Epithelial cell of proximal tubule (primary cell): ENCODE results near the gene TUG1. TPM values are rescaled to one million over a fixed set of nuclear protein-coding genes. Genes with fewer than 3 reads are reported as not detected.

Experiments
- DNase-seq: peaks from one replicate; pipeline ENCODE4 v3.0.0-alpha.2; 2011; ENCODE audit warnings: low read depth
- H3K4me3 ChIP-seq: 2 replicates; pipeline ENCODE4 v1.5.1; 2011; ENCODE audit warnings: low read depth, mild to moderate bottlenecking, low read length
- total RNA-seq: library from RNA; depleted of rRNA; stranded (reverse); fragments of >200 nt; gene quantifications from 2 replicates; pipeline ENCODE4 v1.2.3, GENCODE V29; 2015
- TF ChIP-seq, protein P1 (sequence below): conservative IDR thresholded peaks from 2 replicates; pipeline ENCODE4 v1.5.1; 2012; ENCODE audit warnings: low read depth, mild to moderate bottlenecking, low read length

Gene TUG1
- total RNA-seq, 1 donor from 2014 or later: 29.8 TPM

- TF ChIP-seq, protein P1, sequence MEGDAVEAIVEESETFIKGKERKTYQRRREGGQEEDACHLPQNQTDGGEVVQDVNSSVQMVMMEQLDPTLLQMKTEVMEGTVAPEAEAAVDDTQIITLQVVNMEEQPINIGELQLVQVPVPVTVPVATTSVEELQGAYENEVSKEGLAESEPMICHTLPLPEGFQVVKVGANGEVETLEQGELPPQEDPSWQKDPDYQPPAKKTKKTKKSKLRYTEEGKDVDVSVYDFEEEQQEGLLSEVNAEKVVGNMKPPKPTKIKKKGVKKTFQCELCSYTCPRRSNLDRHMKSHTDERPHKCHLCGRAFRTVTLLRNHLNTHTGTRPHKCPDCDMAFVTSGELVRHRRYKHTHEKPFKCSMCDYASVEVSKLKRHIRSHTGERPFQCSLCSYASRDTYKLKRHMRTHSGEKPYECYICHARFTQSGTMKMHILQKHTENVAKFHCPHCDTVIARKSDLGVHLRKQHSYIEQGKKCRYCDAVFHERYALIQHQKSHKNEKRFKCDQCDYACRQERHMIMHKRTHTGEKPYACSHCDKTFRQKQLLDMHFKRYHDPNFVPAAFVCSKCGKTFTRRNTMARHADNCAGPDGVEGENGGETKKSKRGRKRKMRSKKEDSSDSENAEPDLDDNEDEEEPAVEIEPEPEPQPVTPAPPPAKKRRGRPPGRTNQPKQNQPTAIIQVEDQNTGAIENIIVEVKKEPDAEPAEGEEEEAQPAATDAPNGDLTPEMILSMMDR: no peak
- DNase-seq: no peak
- H3K4me3 ChIP-seq: no peak overlapping the region
Measured at GRCh38 chr22:30982512-30982911, 13.4 kb downstream of the TUG1 start.

DNA sequence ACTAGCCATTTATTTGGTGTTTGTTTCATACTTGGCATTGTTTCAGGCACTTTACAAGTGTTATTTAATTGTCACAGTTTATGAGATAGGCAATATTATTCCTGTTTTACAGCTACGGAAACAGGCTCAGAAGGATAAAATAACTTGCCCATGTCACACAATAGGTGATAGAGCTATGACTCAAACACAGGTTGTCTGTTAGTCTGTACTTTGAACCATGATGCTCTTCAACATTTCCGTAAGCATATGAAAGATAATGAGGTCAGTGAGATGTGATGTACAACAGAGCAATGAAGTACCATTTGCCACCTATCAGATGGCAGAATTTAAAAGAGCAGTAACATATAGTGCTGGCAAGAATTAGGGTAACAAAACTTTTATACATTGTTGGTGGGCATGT, 15.3 kb downstream of the TUG1 start:
- H3K4me3 ChIP-seq: no peak overlapping the region
- no peak for DNase-seq
- TF ChIP-seq, protein P1: no peak

- DNase-seq: no peak
- no peak overlapping the region for H3K4me3 ChIP-seq
- TF ChIP-seq, protein P1: no peak
Measured at GRCh38 chr22:30985561-30986208, 16.6 kb downstream of the TUG1 start.

DNA sequence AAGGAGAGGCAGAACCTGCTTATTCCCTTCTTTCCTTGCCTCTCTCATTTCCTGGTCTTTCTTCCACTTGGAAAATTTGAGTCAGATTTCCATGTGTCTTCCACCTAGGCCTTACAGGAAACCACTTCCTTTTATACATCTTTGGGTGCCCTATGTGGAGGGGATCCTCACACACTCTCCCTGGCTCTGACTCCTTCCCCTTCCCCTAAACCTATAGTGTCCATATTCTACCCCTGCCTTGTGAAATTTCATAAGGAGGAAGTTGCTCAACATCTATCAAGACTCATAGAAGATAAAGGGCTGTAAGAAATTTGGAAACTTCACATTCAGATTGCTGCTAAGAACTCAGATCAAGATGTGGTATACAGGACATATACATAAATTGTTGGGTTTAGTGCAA, 20.4 kb downstream of the TUG1 start:
- DNase-seq: no peak
- no peak overlapping the region for H3K4me3 ChIP-seq
- TF ChIP-seq, protein P1: no peak

DNA sequence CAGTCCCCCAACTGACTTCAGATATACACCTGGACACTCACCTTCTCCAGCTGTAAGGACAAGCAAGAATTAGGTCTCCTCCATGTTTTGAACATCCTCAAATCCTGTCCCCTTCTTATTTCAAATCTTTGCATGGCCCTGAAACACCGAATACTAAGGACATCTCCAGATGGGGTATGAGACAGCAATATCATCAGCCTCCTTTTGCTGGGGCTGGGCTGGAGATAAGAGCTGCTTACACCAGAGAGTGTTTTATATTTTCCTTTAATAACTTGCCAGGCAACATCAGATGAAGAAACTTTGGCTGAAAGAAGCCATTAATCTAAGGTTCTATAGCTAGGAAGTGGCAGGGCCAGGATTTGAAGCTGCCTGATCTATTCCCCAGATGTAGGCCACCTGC, 21.6 kb downstream of the TUG1 start:
- DNase-seq: no peak
- TF ChIP-seq, protein P1: no peak

GRCh38 chr22:30992565-30992964, 23.5 kb downstream of the TUG1 start:
- no peak overlapping the region for H3K4me3 ChIP-seq
- TF ChIP-seq, protein P1: no peak
- DNase-seq: no peak

More for the DNA sequence above, 21.6 kb downstream of the TUG1 start:
- H3K4me3 ChIP-seq: no peak overlapping the region

DNA sequence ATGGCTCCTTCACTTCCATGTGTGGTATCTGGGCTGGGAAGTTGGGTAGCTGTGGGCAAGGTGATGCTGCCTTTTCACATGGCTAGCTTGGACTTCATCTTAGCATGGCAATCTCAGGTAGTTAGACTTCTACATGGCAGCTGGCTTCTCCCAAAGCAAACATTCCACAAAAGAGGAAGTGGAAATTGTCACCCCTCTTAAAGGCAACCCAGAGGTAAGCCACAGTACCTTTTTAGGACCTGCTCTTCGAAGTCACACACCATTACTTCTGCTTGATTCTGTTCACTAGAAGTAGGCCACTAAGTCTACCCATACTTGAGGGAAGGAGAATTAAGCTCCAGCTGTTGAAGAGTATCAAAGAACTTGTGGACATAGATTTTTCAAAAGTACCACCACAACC, 25.9 kb downstream of the TUG1 start:
- no peak for DNase-seq
- no peak overlapping the region for H3K4me3 ChIP-seq
- TF ChIP-seq, protein P1: no peak
